ENCODE data around the gene FTL. TPM values are rescaled to one million over a fixed set of nuclear protein-coding genes. Genes with fewer than 3 reads are reported as not detected.
A peak's percentile ranks its signal among the peaks of the same experiment; 100 is the strongest.

FTL gene
- total RNA-seq, 1 donor from 2014 or later: 989 TPM

- H3K4me3 Mint-ChIP-seq: no peak overlapping the region
- no peaks in the 10 kb centered on the region for H3K9me3 Mint-ChIP-seq
- H3K36me3 ChIP-seq: peaks cover 7% of the 10 kb centered on the region
- TF ChIP-seq CTCF (IDR thresholded peaks at IDR 0.05) (peak; percentile 95), EZH2phosphoT487 (IDR thresholded peaks at IDR 0.05) (no peak), EZH2 (IDR thresholded peaks at IDR 0.05) (no peak)
- H3F3A ChIP-seq (ENCODE audit: low read depth): peaks cover 36% of the 10 kb centered on the region
- H4K20me1 ChIP-seq (ENCODE audit: low read depth): peaks cover 9% of the 10 kb centered on the region
- H2AFZ ChIP-seq (replicated peaks): no peak overlapping the region
- no peak overlapping the region for H3K4me3 ChIP-seq
- H3K4me2 ChIP-seq: no peak overlapping the region
- H3K27me3 Mint-ChIP-seq (ENCODE audit: insufficient read depth, low read depth): peaks cover 17% of the 10 kb centered on the region
- peaks cover 19% of the 10 kb centered on the region for H3K4me1 Mint-ChIP-seq
- no peaks in the 10 kb centered on the region for H3K9me3 ChIP-seq (ENCODE audit: low read depth)
- no peak overlapping the region for H3K9ac ChIP-seq
- no peak overlapping the region for H3K27ac ChIP-seq
- peaks cover 9% of the 10 kb centered on the region for H3K79me2 ChIP-seq (ENCODE audit: low read depth)
- DNase-seq (ENCODE audit: low spot score): peak; percentile 94
- peaks cover 8% of the 10 kb centered on the region for H3K4me1 ChIP-seq
- H3K27ac Mint-ChIP-seq: no peak overlapping the region
- H3K36me3 Mint-ChIP-seq: peaks cover 20% of the 10 kb centered on the region
- no peaks in the 10 kb centered on the region for H3K27me3 ChIP-seq
Observed at GRCh38 chr19:48970923-48971395, 5.8 kb downstream of the FTL start.

GRCh38 chr19:48975947-48976847, 11.1 kb downstream of the FTL start:
- Histone ChIP-seq H3K9me3 (ENCODE audit: low read depth) (no peaks in the 10 kb centered on the region), H3K27me3 (no peaks in the 10 kb centered on the region), H3K36me3 (no peaks in the 10 kb centered on the region), H4K20me1 (ENCODE audit: low read depth) (no peaks in the 10 kb centered on the region), H3K27ac (no peak overlapping the region), H3K4me3 (no peak overlapping the region), H3K9ac (no peak overlapping the region), H3K79me2 (ENCODE audit: low read depth) (no peaks in the 10 kb centered on the region), H3K4me1 (no peaks in the 10 kb centered on the region), H3F3A (ENCODE audit: low read depth) (peaks cover 7% of the 10 kb centered on the region), H3K4me2 (no peak overlapping the region), H2AFZ (replicated peaks) (no peak overlapping the region)
- Mint-ChIP-seq H3K4me1 (peaks cover under 1% of the 10 kb centered on the region), H3K36me3 (peaks cover 10% of the 10 kb centered on the region), H3K9me3 (no peaks in the 10 kb centered on the region), H3K27me3 (ENCODE audit: insufficient read depth, low read depth) (peaks cover 5% of the 10 kb centered on the region), H3K4me3 (no peak overlapping the region), H3K27ac (no peak overlapping the region)
- peak; percentile 71 for DNase-seq (ENCODE audit: low spot score)
- TF ChIP-seq EZH2phosphoT487 (IDR thresholded peaks at IDR 0.05) (no peak), EZH2 (IDR thresholded peaks at IDR 0.05) (no peak), CTCF (IDR thresholded peaks at IDR 0.05) (no peak)

- TF ChIP-seq EZH2phosphoT487 (IDR thresholded peaks at IDR 0.05): no peak
- TF ChIP-seq CTCF (IDR thresholded peaks at IDR 0.05): no peak
- no peak for TF ChIP-seq EZH2 (IDR thresholded peaks at IDR 0.05)
- Histone ChIP-seq H2AFZ (replicated peaks) (no peak overlapping the region), H3K36me3 (no peaks in the 10 kb centered on the region), H3K9ac (no peak overlapping the region), H3K4me2 (no peak overlapping the region), H4K20me1 (ENCODE audit: low read depth) (no peaks in the 10 kb centered on the region), H3K9me3 (ENCODE audit: low read depth) (no peaks in the 10 kb centered on the region), H3K27ac (no peak overlapping the region), H3K4me3 (no peak overlapping the region), H3K27me3 (no peaks in the 10 kb centered on the region), H3F3A (ENCODE audit: low read depth) (no peaks in the 10 kb centered on the region), H3K79me2 (ENCODE audit: low read depth) (no peaks in the 10 kb centered on the region), H3K4me1 (no peaks in the 10 kb centered on the region)
- Mint-ChIP-seq H3K27ac (no peak overlapping the region), H3K4me1 (no peaks in the 10 kb centered on the region), H3K36me3 (peaks cover 15% of the 10 kb centered on the region), H3K27me3 (ENCODE audit: insufficient read depth, low read depth) (peaks cover 5% of the 10 kb centered on the region), H3K4me3 (no peak overlapping the region), H3K9me3 (no peaks in the 10 kb centered on the region)
- DNase-seq (ENCODE audit: low spot score): no peak
Observed at GRCh38 chr19:48977061-48977460, 12.0 kb downstream of the FTL start.

Data from neural progenitor cell (in vitro differentiated cells).